ENCODE data around the gene SNRNP40. TPM values are rescaled to one million over a fixed set of nuclear protein-coding genes. Genes with fewer than 3 reads are reported as not detected.

Gene SNRNP40
- total RNA-seq = 118 and 119 TPM in 2 replicates

GRCh38 chr1:31296486-31297276 is at the start of gene SNRNP40, which contains the start of gene ZCCHC17:
Gene SNRNP40 (minus strand): TSS chr1:31296788. CDS start chr1:31296751, 37 bp downstream.
Gene ZCCHC17 (plus strand): TSS chr1:31297032. CDS start chr1:31310099, 13,067 bp downstream.
- H3K9me3 Mint-ChIP-seq = no peaks in the 10 kb centered on the region
- no peak within 1 kb of the TSS for H3K4me3 Mint-ChIP-seq
- no peaks in the 10 kb centered on the region for H3K27me3 Mint-ChIP-seq (ENCODE audit: insufficient read depth)
- intact Hi-C loops (cut with micrococcal nuclease) = loop anchor here (1.0 to 10.0 kb wide), 12 partner anchors 38 to 1888 kb away; partner anchors contain the start of genes LAPTM5, PEF1, PUM1 and RBBP4
- H3K4me1 Mint-ChIP-seq (ENCODE audit: low read depth) = peaks cover 28% of the 10 kb centered on the region
- DNase-seq (ENCODE audit: low spot score) = peak; percentile 94
- no peak within 1 kb of the TSS for H3K27ac Mint-ChIP-seq
- peaks cover 29% of the 10 kb centered on the region for H3K36me3 Mint-ChIP-seq (ENCODE audit: low read depth)

- Mint-ChIP-seq H3K36me3 (ENCODE audit: low read depth) (peaks cover 9% of the 10 kb centered on the region), H3K27ac (no peak overlapping the region), H3K4me1 (ENCODE audit: low read depth) (no peaks in the 10 kb centered on the region), H3K27me3 (ENCODE audit: insufficient read depth) (no peaks in the 10 kb centered on the region), H3K4me3 (no peak overlapping the region), H3K9me3 (no peaks in the 10 kb centered on the region)
- intact Hi-C loops (cut with micrococcal nuclease) = no loop called here
- DNase-seq (ENCODE audit: low spot score) = no peak
These were observed 49.0 kb upstream of the SNRNP40 start for GRCh38 chr1:31345635-31346034.

GRCh38 chr1:31344503-31344902 is 47.9 kb upstream of the SNRNP40 start:
- no peak for DNase-seq (ENCODE audit: low spot score)
- Mint-ChIP-seq H3K36me3 (ENCODE audit: low read depth) (peaks cover 8% of the 10 kb centered on the region), H3K4me3 (no peak overlapping the region), H3K9me3 (no peaks in the 10 kb centered on the region), H3K27me3 (ENCODE audit: insufficient read depth) (no peaks in the 10 kb centered on the region), H3K27ac (no peak overlapping the region), H3K4me1 (ENCODE audit: low read depth) (no peaks in the 10 kb centered on the region)
- intact Hi-C loops (cut with micrococcal nuclease) = no loop called here

GRCh38 chr1:31336687-31337467 is 40.3 kb upstream of the SNRNP40 start:
- no peak overlapping the region for H3K4me3 Mint-ChIP-seq
- intact Hi-C loops (cut with micrococcal nuclease) = no loop called here
- H3K4me1 Mint-ChIP-seq (ENCODE audit: low read depth) = peaks cover 5% of the 10 kb centered on the region
- DNase-seq (ENCODE audit: low spot score) = no peak
- H3K27ac Mint-ChIP-seq = no peak overlapping the region
- peaks cover 7% of the 10 kb centered on the region for H3K36me3 Mint-ChIP-seq (ENCODE audit: low read depth)
- no peaks in the 10 kb centered on the region for H3K27me3 Mint-ChIP-seq (ENCODE audit: insufficient read depth)
- no peaks in the 10 kb centered on the region for H3K9me3 Mint-ChIP-seq

- Mint-ChIP-seq H3K9me3 (no peaks in the 10 kb centered on the region), H3K4me3 (no peak overlapping the region), H3K27me3 (ENCODE audit: insufficient read depth) (no peaks in the 10 kb centered on the region), H3K4me1 (ENCODE audit: low read depth) (peaks cover 5% of the 10 kb centered on the region), H3K27ac (no peak overlapping the region), H3K36me3 (ENCODE audit: low read depth) (peaks cover 9% of the 10 kb centered on the region)
- no peak for DNase-seq (ENCODE audit: low spot score)
- intact Hi-C loops (cut with micrococcal nuclease) = loop anchor here (1.0 to 2.0 kb wide), 3 partner anchors 38 to 173 kb away; partner anchors contain the start of genes SNRNP40 and ZCCHC17
These were observed 38.4 kb upstream of the SNRNP40 start for GRCh38 chr1:31335007-31335406.

- Mint-ChIP-seq H3K36me3 (ENCODE audit: low read depth) (peaks cover 2% of the 10 kb centered on the region), H3K27me3 (ENCODE audit: insufficient read depth) (no peaks in the 10 kb centered on the region), H3K4me3 (no peak overlapping the region), H3K4me1 (ENCODE audit: low read depth) (no peaks in the 10 kb centered on the region), H3K9me3 (no peaks in the 10 kb centered on the region), H3K27ac (no peak overlapping the region)
- intact Hi-C loops (cut with micrococcal nuclease) = no loop called here
- no peak for DNase-seq (ENCODE audit: low spot score)
These were observed 30.8 kb upstream of the SNRNP40 start for GRCh38 chr1:31327381-31327780.

- DNase-seq (ENCODE audit: low spot score) = no peak
- Mint-ChIP-seq H3K27me3 (ENCODE audit: insufficient read depth) (no peaks in the 10 kb centered on the region), H3K4me3 (no peak overlapping the region), H3K36me3 (ENCODE audit: low read depth) (peaks cover 6% of the 10 kb centered on the region), H3K27ac (no peak overlapping the region), H3K9me3 (no peaks in the 10 kb centered on the region), H3K4me1 (ENCODE audit: low read depth) (no peaks in the 10 kb centered on the region)
- intact Hi-C loops (cut with micrococcal nuclease) = no loop called here
These were observed 29.9 kb upstream of the SNRNP40 start for GRCh38 chr1:31326461-31326860.

- no peaks in the 10 kb centered on the region for H3K9me3 Mint-ChIP-seq
- no peak overlapping the region for H3K27ac Mint-ChIP-seq
- H3K36me3 Mint-ChIP-seq (ENCODE audit: low read depth) = peaks cover 12% of the 10 kb centered on the region
- H3K4me3 Mint-ChIP-seq = no peak overlapping the region
- intact Hi-C loops (cut with micrococcal nuclease) = no loop called here
- H3K4me1 Mint-ChIP-seq (ENCODE audit: low read depth) = no peaks in the 10 kb centered on the region
- DNase-seq (ENCODE audit: low spot score) = no peak
- H3K27me3 Mint-ChIP-seq (ENCODE audit: insufficient read depth) = no peaks in the 10 kb centered on the region
These were observed 28.4 kb upstream of the SNRNP40 start for GRCh38 chr1:31324992-31325391.

GRCh38 chr1:31324093-31324492 is 27.5 kb upstream of the SNRNP40 start:
- intact Hi-C loops (cut with micrococcal nuclease) = no loop called here
- Mint-ChIP-seq H3K27me3 (ENCODE audit: insufficient read depth) (no peaks in the 10 kb centered on the region), H3K27ac (no peak overlapping the region), H3K9me3 (no peaks in the 10 kb centered on the region), H3K4me1 (ENCODE audit: low read depth) (no peaks in the 10 kb centered on the region), H3K4me3 (no peak overlapping the region), H3K36me3 (ENCODE audit: low read depth) (peaks cover 14% of the 10 kb centered on the region)
- no peak for DNase-seq (ENCODE audit: low spot score)

GRCh38 chr1:31318146-31318545 is 21.6 kb upstream of the SNRNP40 start:
- intact Hi-C loops (cut with micrococcal nuclease) = no loop called here
- no peak overlapping the region for H3K27ac Mint-ChIP-seq
- no peaks in the 10 kb centered on the region for H3K4me1 Mint-ChIP-seq (ENCODE audit: low read depth)
- no peaks in the 10 kb centered on the region for H3K27me3 Mint-ChIP-seq (ENCODE audit: insufficient read depth)
- peaks cover 34% of the 10 kb centered on the region for H3K36me3 Mint-ChIP-seq (ENCODE audit: low read depth)
- H3K9me3 Mint-ChIP-seq = no peaks in the 10 kb centered on the region
- DNase-seq (ENCODE audit: low spot score) = no peak
- H3K4me3 Mint-ChIP-seq = no peak overlapping the region

- Mint-ChIP-seq H3K4me1 (ENCODE audit: low read depth) (no peaks in the 10 kb centered on the region), H3K4me3 (no peak overlapping the region), H3K9me3 (no peaks in the 10 kb centered on the region), H3K36me3 (ENCODE audit: low read depth) (peaks cover 35% of the 10 kb centered on the region), H3K27ac (no peak overlapping the region), H3K27me3 (ENCODE audit: insufficient read depth) (no peaks in the 10 kb centered on the region)
- intact Hi-C loops (cut with micrococcal nuclease) = no loop called here
- DNase-seq (ENCODE audit: low spot score) = no peak
These were observed 19.3 kb upstream of the SNRNP40 start for GRCh38 chr1:31315902-31316301.

GRCh38 chr1:31310198-31310597 is 13.6 kb upstream of the SNRNP40 start:
- H3K27me3 Mint-ChIP-seq (ENCODE audit: insufficient read depth) = no peaks in the 10 kb centered on the region
- H3K27ac Mint-ChIP-seq = no peak overlapping the region
- peaks cover 10% of the 10 kb centered on the region for H3K4me1 Mint-ChIP-seq (ENCODE audit: low read depth)
- intact Hi-C loops (cut with micrococcal nuclease) = no loop called here
- no peak overlapping the region for H3K4me3 Mint-ChIP-seq
- H3K9me3 Mint-ChIP-seq = no peaks in the 10 kb centered on the region
- no peak for DNase-seq (ENCODE audit: low spot score)
- H3K36me3 Mint-ChIP-seq (ENCODE audit: low read depth) = peaks cover 19% of the 10 kb centered on the region

GRCh38 chr1:31308036-31308435 is 11.4 kb upstream of the SNRNP40 start:
- H3K9me3 Mint-ChIP-seq = no peaks in the 10 kb centered on the region
- no peak for DNase-seq (ENCODE audit: low spot score)
- intact Hi-C loops (cut with micrococcal nuclease) = no loop called here
- H3K4me3 Mint-ChIP-seq = no peak overlapping the region
- H3K27ac Mint-ChIP-seq = no peak overlapping the region
- peaks cover 14% of the 10 kb centered on the region for H3K36me3 Mint-ChIP-seq (ENCODE audit: low read depth)
- peaks cover 10% of the 10 kb centered on the region for H3K4me1 Mint-ChIP-seq (ENCODE audit: low read depth)
- no peaks in the 10 kb centered on the region for H3K27me3 Mint-ChIP-seq (ENCODE audit: insufficient read depth)
